NCI-H748 (cell line): Measurements from ENCODE around the gene B9D2.

Experiments
- DNase-seq: peaks from one replicate; lab custom pipeline; 2025; ENCODE audit not compliant: unreplicated experiment; lab: John Stamatoyannopoulos, UW

Gene B9D2

DNA sequence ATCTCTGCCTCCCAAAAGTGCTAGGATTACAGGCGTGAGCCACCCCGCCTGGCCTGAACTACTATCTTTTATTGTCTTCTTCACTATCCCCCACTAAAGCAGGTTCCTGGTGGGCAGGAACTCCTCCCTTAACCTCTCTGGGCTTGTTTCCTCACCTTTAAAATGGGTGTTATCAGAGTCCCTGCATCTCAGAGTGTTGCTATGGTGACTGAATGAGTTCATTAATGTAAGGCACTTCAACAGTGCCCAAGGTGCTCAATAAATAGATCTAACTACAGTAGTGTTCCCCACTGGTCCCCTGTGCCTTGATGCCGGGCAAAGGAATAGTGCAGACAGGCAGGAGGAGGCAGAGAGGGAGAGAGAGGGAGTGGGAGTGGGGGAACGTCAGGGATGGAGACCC lies 33.5 kb downstream of the B9D2 start:
- peak; percentile 63 for DNase-seq

GRCh38 chr19:41328842-41329225 lies 35.1 kb downstream of the B9D2 start:
- no peak for DNase-seq

GRCh38 chr19:41328157-41328841 lies 35.6 kb downstream of the B9D2 start:
- no peak for DNase-seq

GRCh38 chr19:41327576-41328156 lies 36.3 kb downstream of the B9D2 start:
- DNase-seq, result peak; percentile 67

- DNase-seq, result no peak
Observed at GRCh38 chr19:41327076-41327575, 36.8 kb downstream of the B9D2 start.

- no peak for DNase-seq
Observed at GRCh38 chr19:41325947-41326706, 37.8 kb downstream of the B9D2 start.

- no peak for DNase-seq
Observed at GRCh38 chr19:41325640-41325946, 38.4 kb downstream of the B9D2 start.

- DNase-seq, result no peak
Observed at GRCh38 chr19:41324921-41325639, 38.9 kb downstream of the B9D2 start.

GRCh38 chr19:41324231-41324702 lies 39.7 kb downstream of the B9D2 start:
- no peak for DNase-seq

DNA sequence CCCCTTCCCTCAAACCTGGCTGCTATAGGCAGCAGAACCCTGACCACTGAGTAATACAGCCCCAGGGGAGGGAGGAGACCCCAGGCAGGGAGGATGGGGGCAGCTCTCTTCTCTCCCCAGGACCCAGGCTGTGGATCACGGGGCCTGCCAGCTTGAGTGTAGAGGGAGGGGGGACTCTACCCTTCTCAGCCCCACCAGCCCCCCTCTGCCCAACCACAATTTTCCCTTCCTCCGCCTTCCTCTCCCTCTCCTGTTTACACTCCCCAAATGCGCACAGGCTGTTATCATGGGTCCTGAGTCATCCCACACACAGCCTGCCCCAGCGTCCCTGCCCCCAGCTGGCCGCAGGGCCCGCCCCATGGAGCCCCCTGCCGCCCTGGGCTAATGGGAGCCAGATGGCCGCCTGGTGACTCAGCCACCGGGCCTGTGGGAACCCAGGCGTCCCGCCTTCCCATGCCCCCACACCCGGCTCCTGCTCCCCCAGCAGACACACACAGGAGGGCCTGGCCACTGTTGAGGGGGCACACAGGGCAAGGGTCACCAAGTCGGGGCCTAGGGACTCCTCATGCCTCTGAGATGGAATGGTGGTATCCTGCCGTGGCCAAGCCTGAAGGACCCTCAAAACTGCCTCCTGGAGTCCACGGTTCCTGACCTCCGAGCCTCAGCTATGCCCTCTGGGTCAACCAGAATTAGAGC lies 40.4 kb downstream of the B9D2 start:
- DNase-seq, result no peak

- no peak for DNase-seq
Observed at GRCh38 chr19:41323023-41323422, 40.9 kb downstream of the B9D2 start.

DNA sequence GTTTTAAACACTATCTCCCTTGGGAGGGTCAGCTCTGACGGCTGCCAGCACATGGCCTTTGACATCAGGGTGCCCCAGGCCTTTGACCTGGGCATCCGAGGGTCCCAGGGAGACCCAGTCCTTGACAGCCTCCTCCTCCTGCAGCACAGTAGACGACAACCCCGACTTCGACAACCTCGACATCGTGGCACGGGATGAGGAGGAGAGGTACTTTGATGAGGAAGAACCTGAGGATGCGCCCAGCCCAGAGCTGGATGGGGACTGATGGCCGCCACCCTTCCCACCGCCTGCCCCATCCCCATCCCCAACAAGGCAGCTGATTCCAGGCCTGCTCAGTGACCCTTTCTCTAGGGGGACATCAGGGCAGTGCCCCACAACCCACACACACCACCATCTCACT lies 41.5 kb downstream of the B9D2 start:
- DNase-seq, result no peak

DNA sequence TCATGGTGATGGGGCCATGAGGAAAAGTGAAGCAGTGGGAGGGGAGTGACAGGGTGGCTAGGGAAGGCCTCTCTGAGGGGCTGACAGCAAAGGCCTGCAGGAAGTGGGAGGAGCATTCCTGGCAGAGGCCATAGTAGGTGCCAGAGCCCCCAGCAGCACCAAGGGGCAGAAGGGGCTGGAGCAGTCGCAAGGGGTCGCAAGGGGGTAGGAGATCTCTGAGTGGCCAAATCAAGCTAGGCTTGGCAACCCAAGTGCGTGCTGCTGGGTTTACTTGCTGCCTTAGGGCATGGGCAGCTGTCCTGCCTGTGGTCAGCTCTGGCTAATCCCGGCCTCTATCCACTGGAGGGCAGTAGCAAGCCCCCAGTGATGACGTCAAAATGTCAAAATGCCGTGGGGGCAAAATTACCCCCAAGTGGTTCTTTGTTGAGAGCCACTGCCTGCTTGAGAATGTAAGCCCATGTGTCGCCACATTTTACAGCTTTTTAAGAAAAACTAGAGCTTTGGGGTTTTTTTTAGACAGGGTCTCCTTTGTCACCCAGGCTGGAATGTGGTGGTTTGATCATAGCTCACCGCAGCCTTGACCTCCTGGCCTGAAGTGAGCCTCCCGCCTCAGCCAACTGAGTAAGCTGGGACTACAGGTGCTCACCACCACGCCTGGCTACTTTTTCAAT lies 42.2 kb downstream of the B9D2 start:
- peak; percentile 52 for DNase-seq

DNA sequence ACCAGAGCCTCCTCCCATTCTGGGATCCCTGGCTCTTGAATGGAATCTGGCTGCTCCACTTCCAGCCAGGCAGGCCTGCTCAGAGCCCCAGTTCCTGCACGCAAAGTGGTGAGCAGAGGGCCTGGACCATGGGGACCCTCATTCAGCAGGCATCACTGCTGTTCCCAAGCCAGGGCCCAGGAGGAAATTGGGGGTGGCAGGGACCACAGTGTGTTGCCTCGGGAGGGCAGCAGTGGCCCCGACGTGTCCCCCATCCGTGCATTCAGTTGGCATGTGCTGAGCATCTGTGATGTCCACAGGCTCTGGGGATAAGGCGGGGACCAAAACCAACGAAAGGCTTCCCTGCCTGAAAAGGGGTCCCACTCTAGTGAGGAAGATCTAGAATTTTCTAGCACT lies 42.7 kb downstream of the B9D2 start:
- no peak for DNase-seq

DNA sequence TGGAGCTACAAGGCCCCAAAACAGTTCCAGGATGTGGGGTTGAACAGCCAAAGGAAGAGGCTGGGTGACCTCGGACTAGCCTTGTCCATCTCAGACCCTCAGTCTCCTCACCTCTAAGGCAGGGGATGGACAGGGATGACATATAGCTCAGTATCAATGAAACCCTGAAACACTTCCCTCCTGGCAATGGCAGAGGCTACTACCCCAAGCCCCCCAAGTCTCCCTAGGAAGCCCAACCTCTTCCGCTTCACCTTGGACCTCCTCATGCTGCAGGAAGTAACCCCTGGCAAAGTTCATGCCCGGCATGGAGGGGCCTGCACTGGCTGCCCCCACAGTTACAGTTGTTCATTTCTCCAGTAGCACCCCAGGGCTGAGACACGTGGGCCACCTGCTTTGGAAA lies 43.4 kb downstream of the B9D2 start:
- no peak for DNase-seq

DNA sequence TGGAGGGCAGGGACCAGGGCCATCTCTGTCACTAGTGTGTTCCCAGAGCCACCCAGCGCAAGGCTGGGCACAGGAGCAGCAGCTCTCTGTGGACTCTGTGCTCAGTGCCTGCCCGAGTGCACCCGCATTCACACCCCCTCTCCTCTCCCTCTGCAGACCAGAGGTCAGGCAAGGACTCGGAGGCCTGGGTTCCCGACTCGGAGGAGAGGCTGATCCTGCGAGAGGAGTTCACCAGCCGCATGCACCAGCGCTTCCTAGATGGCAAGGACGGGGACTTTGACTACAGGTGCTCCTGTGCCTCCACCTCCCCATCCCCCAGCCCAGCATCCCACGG lies 43.8 kb downstream of the B9D2 start:
- DNase-seq, result no peak

GRCh38 chr19:41319500-41320184 lies 44.3 kb downstream of the B9D2 start:
- no peak for DNase-seq

DNA sequence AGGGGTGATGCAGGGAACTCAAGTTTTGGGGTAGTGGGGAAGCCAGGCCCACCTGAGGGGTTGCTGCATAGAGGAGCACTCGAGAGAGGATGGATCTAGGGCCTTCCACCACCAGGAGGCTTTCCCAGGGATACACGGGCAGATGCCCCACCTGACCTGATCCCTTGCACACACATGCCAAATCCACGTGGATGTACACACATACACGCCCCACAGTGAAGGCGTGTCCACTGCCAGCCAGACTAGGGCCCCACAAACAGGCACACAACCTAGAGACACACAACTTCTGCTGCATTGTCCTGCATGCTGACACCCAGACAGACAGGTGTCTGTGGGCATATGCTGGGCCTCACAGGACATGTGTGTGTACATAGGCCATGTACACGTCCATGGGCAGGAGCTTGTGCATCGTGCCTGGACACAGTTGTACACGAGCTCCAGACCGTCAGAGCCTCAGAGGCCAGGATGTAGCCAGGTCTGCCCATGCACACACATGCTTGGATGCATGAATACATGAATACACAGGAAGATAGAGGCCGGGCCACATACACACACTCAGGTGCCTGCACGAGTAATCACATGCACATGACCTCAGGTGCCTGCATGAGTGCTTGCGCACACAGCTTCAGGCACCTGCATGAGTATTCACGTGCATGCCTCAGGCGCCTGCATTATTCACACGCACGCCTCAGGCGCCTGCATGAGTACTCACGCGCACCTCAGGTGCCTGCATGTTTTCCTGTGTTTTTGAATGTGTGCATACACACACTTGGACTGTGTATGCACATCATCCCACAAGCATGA lies 45.1 kb downstream of the B9D2 start:
- DNase-seq, result no peak

DNA sequence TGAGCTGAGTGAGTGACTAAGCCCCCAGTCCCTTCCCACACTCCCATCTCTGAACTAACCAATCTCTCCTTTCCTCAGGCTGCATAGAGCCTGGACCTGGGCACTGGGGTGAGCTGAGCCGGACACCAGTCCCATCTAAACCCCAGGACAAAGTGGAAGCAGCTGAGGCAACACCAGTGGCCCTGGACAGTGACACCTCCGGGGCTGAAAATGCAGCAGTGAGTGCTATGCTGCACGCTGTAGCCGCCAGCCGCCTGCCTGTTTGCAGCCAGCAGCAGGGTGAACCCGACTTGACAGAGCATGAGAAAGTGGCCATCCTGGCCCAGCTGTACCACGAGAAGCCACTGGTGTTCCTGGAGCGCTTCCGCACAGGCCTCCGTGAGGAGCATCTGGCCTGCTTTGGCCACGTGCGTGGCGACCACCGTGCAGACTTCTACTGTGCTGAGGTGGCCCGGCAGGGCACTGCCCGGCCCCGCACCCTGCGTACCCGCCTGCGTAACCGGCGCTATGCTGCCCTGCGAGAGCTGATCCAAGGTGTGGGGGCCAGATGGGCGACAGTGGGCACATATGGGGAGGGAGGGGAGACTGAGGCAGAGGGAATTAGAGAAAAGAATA lies 47.5 kb downstream of the B9D2 start:
- DNase-seq, result no peak
